Measurements from ENCODE around the gene ZNF598.

The ZNF598 gene

DNA sequence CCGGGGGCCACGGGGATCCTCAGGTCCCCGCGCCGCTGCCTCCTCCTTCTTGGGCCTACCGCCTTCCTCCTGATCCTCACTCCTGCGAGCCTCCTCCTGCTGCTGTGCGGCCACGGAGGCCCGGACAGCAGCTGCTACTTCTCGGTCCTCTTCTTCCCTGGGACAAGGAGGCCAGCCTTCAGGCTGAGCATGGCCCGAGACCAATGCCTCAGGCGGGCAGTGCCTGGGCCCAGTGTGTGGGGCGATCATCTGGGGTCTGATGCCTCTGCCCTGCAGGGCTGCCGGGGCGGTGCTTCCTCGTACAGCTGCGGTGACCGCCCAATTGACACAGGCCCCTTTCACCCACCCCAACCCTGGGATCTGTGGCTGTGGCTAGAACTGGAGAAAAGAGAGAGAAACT, 8.6 kb downstream of the ZNF598 start:
- Histone ChIP-seq H3K4me1 (ENCODE audit: insufficient read depth, low read length) (peaks cover 6% of the 10 kb centered on the region; the same call in 1 of the 2 replicates), H3K9me3 (ENCODE audit: control insufficient read depth, insufficient read depth, low read length) (no peaks in the 10 kb centered on the region), H3K36me3 (ENCODE audit: insufficient read depth, low read length) (peaks cover 4% of the 10 kb centered on the region; the same call in 1 of the 2 replicates), H3K9ac (ENCODE audit: low read depth, low read length) (no peak overlapping the region)

- Histone ChIP-seq H3K4me1 (ENCODE audit: insufficient read depth, low read length) (peaks cover 6% of the 10 kb centered on the region; the same call in 1 of the 2 replicates), H3K9me3 (ENCODE audit: control insufficient read depth, insufficient read depth, low read length) (no peaks in the 10 kb centered on the region), H3K9ac (ENCODE audit: low read depth, low read length) (no peak overlapping the region), H3K36me3 (ENCODE audit: insufficient read depth, low read length) (peaks cover 4% of the 10 kb centered on the region; the same call in 1 of the 2 replicates)
Measured at GRCh38 chr16:1999866-2000514, 9.6 kb downstream of the ZNF598 start.

GRCh38 chr16:1998852-1999801, 10.5 kb downstream of the ZNF598 start:
- Histone ChIP-seq H3K4me1 (ENCODE audit: insufficient read depth, low read length) (peaks cover under 1% of the 10 kb centered on the region; the same call in 1 of the 2 replicates), H3K9me3 (ENCODE audit: control insufficient read depth, insufficient read depth, low read length) (no peaks in the 10 kb centered on the region), H3K9ac (ENCODE audit: low read depth, low read length) (no peak overlapping the region), H3K36me3 (ENCODE audit: insufficient read depth, low read length) (peaks cover 4% of the 10 kb centered on the region; the same call in 1 of the 2 replicates)

DNA sequence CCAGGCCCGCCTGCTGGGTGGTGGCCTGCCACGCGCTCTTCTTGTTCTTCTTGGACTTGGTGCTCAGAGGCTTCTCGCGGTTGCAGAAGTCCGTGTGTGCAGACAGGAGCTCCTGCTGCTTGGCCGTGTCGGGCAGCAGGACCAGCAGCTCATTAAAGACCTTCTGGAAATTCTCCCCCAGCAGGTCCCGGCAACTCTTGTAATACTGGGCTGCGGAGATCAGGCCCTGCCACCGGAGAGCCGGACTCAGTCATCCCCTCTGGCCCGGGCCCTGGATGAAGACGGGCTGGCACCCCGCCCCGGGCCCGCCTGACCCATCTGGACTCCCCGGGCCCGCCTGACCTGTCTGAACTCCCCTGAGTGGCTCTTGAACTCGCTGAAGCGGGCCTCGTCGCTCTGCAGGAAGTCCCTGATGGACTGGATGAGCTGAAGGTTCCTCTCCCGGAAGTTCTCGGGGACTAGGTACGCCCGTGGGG, 11.2 kb downstream of the ZNF598 start:
- no peaks in the 10 kb centered on the region for H3K9me3 ChIP-seq (ENCODE audit: control insufficient read depth, insufficient read depth, low read length)
- no peaks in the 10 kb centered on the region for H3K4me1 ChIP-seq (ENCODE audit: insufficient read depth, low read length)
- peaks cover 4% of the 10 kb centered on the region; the same call in 1 of the 2 replicates for H3K36me3 ChIP-seq (ENCODE audit: insufficient read depth, low read length)
- H3K9ac ChIP-seq (ENCODE audit: low read depth, low read length): no peak overlapping the region

DNA sequence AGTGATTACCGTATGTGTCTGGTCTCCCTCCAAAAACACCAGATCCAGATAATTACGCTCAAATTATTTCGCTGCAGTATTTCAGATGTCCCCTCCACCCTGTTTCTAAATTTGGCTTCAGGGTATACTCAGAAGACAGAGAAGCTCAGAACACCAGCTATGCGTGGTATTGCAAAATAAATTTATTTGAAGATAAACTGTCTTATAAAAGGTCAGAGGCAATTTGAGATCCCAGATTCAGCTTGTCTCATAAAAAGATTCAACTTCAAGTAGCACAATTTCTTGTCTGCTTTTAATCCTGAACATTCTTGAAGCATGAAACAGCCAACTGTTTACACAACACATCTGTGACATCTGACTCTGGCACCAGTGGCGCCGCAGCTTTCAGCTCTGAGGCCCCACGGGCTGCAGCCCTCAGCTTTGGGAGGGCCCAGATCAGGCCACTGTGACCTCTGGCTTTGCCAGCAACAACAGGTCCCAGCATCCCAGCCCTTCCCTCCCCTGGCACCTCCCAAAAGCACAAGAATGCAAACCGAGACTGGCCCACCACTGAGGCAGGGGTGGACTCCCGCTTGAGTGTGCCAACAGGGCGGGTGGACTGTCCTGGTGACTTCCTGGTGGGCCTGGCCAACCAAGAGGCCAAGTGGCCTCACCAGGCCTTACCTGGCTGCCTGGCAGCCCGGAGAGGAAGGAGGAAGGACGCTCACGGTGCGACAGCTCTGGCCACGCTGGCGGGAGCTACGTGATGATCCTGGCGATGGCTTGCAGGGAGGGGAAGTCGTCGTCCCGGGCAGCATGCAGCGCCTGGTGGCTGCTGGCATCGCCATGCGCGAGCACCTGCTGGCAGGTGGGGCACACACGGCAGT, 11.9 kb downstream of the ZNF598 start:
- H3K4me1 ChIP-seq (ENCODE audit: insufficient read depth, low read length): no peaks in the 10 kb centered on the region; the same call in 1 of the 2 replicates
- H3K9me3 ChIP-seq (ENCODE audit: control insufficient read depth, insufficient read depth, low read length): no peaks in the 10 kb centered on the region
- no peak overlapping the region for H3K9ac ChIP-seq (ENCODE audit: low read depth, low read length)
- H3K36me3 ChIP-seq (ENCODE audit: insufficient read depth, low read length): peaks cover 4% of the 10 kb centered on the region; the same call in 1 of the 2 replicates

GRCh38 chr16:1993731-1994131, 15.9 kb downstream of the ZNF598 start:
- no peaks in the 10 kb centered on the region for H3K36me3 ChIP-seq (ENCODE audit: insufficient read depth, low read length)
- no peaks in the 10 kb centered on the region; the same call in 1 of the 2 replicates for H3K4me1 ChIP-seq (ENCODE audit: insufficient read depth, low read length)
- H3K9ac ChIP-seq (ENCODE audit: low read depth, low read length): no peak overlapping the region
- no peaks in the 10 kb centered on the region for H3K9me3 ChIP-seq (ENCODE audit: control insufficient read depth, insufficient read depth, low read length)

- Histone ChIP-seq H3K9ac (ENCODE audit: low read depth, low read length) (peak overlapping the region; percentile 70), H3K4me1 (ENCODE audit: insufficient read depth, low read length) (no peaks in the 10 kb centered on the region; the same call in 1 of the 2 replicates), H3K9me3 (ENCODE audit: control insufficient read depth, insufficient read depth, low read length) (no peaks in the 10 kb centered on the region), H3K36me3 (ENCODE audit: insufficient read depth, low read length) (no peaks in the 10 kb centered on the region)
Measured at GRCh38 chr16:1992704-1993317, 16.8 kb downstream of the ZNF598 start.

DNA sequence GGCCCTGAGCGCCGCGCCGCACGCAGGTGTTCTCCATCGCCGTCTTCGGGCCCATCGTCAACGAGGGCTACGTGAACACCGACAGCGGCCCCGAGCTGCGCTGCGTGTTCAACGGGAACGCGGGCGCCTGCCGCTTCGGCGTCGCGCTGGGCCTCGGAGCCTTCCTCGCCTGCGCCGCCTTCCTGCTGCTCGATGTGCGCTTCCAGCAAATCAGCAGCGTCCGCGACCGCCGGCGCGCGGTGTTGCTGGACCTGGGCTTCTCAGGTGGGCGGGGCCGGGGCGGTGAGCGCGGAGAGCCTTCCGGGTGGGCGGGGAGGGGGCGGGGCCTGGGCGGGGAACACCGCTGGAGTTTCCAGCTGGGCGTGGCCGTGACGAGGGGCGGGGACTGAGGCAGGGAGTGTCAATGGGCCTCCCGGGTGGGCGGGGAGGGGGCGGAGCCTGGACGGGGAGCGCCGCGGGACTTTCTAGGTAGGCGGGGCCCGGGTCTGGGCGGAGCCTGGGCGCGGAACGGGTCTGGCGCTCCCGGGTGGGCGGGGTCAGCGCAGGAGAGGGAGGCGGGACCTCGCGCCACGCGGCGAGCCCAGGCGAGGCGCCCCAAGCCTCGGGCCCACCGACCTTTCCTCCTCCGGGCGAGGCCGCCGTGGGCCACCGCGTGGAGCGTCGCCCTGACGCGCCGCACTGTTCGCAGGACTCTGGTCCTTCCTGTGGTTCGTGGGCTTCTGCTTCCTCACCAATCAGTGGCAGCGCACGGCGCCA, 17.5 kb downstream of the ZNF598 start:
- no peaks in the 10 kb centered on the region for H3K36me3 ChIP-seq (ENCODE audit: insufficient read depth, low read length)
- no peaks in the 10 kb centered on the region for H3K9me3 ChIP-seq (ENCODE audit: control insufficient read depth, insufficient read depth, low read length)
- no peaks in the 10 kb centered on the region; the same call in 1 of the 2 replicates for H3K4me1 ChIP-seq (ENCODE audit: insufficient read depth, low read length)
- peak overlapping the region; percentile 70 for H3K9ac ChIP-seq (ENCODE audit: low read depth, low read length)

- H3K36me3 ChIP-seq (ENCODE audit: insufficient read depth, low read length): no peaks in the 10 kb centered on the region
- H3K9ac ChIP-seq (ENCODE audit: low read depth, low read length): peak overlapping the region; percentile 51; the same call in 1 of the 2 replicates
- H3K4me1 ChIP-seq (ENCODE audit: insufficient read depth, low read length): no peaks in the 10 kb centered on the region; the same call in 1 of the 2 replicates
- H3K9me3 ChIP-seq (ENCODE audit: control insufficient read depth, insufficient read depth, low read length): no peaks in the 10 kb centered on the region
Measured at GRCh38 chr16:1991588-1991947, 18.1 kb downstream of the ZNF598 start.

- no peaks in the 10 kb centered on the region for H3K9me3 ChIP-seq (ENCODE audit: control insufficient read depth, insufficient read depth, low read length)
- no peaks in the 10 kb centered on the region; the same call in 1 of the 2 replicates for H3K4me1 ChIP-seq (ENCODE audit: insufficient read depth, low read length)
- H3K36me3 ChIP-seq (ENCODE audit: insufficient read depth, low read length): peaks cover 2% of the 10 kb centered on the region; the same call in 1 of the 2 replicates
- H3K9ac ChIP-seq (ENCODE audit: low read depth, low read length): peak overlapping the region; percentile 51; the same call in 1 of the 2 replicates
Measured at GRCh38 chr16:1991135-1991551, 18.5 kb downstream of the ZNF598 start.

GRCh38 chr16:1990351-1991134, 19.1 kb downstream of the ZNF598 start:
- Histone ChIP-seq H3K9ac (ENCODE audit: low read depth, low read length) (peak overlapping the region; percentile 51; the same call in 1 of the 2 replicates), H3K4me1 (ENCODE audit: insufficient read depth, low read length) (no peaks in the 10 kb centered on the region; the same call in 1 of the 2 replicates), H3K9me3 (ENCODE audit: control insufficient read depth, insufficient read depth, low read length) (no peaks in the 10 kb centered on the region), H3K36me3 (ENCODE audit: insufficient read depth, low read length) (peaks cover 3% of the 10 kb centered on the region; the same call in 1 of the 2 replicates)

DNA sequence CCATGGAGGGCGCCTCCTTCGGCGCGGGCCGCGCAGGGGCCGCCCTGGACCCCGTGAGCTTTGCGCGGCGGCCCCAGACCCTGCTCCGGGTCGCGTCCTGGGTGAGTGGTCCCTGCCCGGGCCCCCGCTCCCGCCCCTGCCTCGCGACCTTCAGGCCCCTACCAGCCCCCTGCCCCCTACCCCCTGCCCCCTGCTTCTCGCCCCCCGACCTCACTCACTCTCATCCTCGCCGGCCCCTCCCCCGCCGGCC, 19.6 kb downstream of the ZNF598 start:
- peaks cover 2% of the 10 kb centered on the region for H3K4me1 ChIP-seq (ENCODE audit: insufficient read depth, low read length)
- H3K9ac ChIP-seq (ENCODE audit: low read depth, low read length): peak overlapping the region; percentile 51; the same call in 1 of the 2 replicates
- H3K9me3 ChIP-seq (ENCODE audit: control insufficient read depth, insufficient read depth, low read length): no peaks in the 10 kb centered on the region
- H3K36me3 ChIP-seq (ENCODE audit: insufficient read depth, low read length): peaks cover 3% of the 10 kb centered on the region; the same call in 1 of the 2 replicates

All from ES-I3 (cell line).